SKM-1 treated with dmso at 0.1 percent for 144 hours (cell line): Measurements from ENCODE around the gene MYDGF.
"Not testable (repeated sequence)": the region's sequence is repeated elsewhere in the genome, so short reads cannot be mapped to it uniquely, and the experiment has no call there.

ENCODE experiments used
- DNase-seq: peaks from one replicate; lab custom pipeline; 2025; ENCODE audit not compliant: unreplicated experiment; lab: John Stamatoyannopoulos, UW

Gene MYDGF

DNA sequence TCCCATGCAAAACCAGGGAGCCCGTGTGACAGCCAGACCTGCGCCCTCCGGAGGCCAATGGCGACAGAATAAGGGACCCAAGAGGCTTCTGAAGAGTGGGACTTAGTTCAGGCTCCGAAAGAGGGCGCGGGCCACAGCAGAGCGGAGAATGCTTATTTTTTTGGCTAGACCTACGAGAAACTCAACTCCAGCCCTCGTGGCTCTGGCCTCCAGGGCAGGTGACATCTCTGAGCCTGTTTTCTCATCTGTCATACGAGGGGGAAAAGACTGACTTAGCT, 30.5 kb upstream of the MYDGF start:
- no peak for DNase-seq

- no peak for DNase-seq
Measured at GRCh38 chr19:4699826-4700692, 29.9 kb upstream of the MYDGF start.

GRCh38 chr19:4697304-4697703, 27.2 kb upstream of the MYDGF start:
- DNase-seq: no peak

DNA sequence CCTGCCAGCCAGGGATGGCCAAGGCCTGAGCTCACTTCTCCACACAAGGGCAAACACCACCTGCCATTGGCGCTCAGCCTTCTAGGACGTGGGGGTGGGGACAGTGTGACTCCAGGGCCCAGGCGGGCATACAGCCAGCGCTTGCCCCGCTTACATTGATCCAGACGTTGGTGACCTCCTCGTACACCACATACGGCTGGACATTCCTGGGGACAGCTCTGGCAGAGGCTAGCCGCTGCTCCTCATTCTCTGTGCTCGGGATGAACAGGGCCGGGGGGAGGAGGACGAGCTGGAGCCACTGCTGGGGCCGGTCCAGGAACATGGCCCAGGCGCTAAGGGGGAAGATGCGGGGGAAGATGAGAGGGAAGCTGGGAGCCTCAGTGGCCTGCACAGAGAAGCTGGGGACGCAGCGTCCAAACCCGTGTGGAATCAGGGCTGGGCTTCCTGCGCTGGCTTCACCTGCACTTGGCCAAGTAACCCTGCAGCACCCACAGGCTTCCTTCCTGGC, 25.1 kb upstream of the MYDGF start:
- no peak for DNase-seq

DNA sequence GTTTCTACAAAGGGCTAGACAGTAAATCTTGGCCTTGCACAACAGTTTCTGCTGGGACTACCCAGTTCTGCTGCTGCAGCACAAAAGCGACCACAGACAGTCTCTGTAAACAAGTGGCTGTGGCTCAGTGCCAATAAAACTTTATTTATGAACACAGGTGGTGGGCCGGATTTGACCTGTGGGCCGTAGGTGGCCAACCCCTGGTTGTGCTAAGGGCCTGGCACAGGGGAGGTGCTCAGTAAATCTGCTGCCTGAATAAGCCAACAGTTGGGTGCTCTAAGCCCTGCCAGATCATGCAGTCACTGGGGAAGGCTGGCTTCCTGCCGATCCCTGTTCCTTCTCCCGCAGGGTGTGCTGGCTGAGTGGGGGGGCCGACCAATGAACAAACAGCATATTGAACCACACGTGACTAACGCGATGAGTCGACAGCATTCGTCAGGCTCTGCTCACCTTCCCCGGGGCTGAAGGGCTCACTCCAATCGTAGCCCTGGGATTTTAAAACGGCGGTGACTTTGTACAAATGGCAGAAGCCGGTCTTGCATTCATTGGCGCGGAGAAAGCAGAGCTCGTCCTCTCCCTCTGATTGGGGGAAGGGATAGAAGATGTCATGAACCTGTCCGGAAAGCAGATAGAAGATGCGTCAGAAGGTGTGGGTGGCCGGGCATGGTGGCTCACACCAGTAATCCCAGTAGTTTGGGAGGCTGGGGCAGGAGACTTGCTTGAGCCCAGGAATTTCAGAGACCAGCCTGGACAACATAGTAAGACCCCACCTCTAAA, 24.3 kb upstream of the MYDGF start:
- no peak for DNase-seq

DNA sequence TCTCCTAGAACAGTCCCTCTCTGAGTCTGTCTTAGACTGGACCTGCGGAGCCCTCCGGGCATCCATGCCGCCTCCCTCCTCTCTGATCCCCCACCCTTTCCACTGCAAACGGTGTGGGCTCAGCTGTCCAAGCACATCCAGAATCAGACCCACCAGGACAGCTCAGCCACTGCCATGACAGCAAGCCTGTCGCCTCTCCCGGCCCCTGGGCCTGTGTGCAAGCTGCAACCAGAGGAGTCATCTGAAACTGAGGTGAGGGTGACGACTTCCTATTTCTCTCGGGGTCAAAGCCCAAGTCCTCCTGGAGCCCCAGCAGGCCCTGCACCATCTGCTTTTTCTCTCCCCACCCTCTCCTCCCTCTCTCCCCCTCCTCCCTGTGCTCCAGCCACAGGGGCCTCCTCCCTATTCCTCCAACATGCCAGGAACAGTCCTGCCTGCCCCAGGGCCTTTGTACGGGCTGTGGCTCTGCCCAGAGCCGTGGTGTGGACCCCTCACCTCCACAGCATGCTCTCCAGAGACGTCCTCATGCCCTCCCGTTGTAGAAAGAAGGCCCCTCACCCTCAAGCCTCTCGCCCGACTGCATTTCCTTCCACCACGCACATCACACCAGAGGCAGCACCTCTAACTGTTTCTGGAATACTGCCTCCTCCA, 23.5 kb upstream of the MYDGF start:
- DNase-seq: no peak

- no peak for DNase-seq
Measured at GRCh38 chr19:4693078-4693350, 22.9 kb upstream of the MYDGF start.

DNA sequence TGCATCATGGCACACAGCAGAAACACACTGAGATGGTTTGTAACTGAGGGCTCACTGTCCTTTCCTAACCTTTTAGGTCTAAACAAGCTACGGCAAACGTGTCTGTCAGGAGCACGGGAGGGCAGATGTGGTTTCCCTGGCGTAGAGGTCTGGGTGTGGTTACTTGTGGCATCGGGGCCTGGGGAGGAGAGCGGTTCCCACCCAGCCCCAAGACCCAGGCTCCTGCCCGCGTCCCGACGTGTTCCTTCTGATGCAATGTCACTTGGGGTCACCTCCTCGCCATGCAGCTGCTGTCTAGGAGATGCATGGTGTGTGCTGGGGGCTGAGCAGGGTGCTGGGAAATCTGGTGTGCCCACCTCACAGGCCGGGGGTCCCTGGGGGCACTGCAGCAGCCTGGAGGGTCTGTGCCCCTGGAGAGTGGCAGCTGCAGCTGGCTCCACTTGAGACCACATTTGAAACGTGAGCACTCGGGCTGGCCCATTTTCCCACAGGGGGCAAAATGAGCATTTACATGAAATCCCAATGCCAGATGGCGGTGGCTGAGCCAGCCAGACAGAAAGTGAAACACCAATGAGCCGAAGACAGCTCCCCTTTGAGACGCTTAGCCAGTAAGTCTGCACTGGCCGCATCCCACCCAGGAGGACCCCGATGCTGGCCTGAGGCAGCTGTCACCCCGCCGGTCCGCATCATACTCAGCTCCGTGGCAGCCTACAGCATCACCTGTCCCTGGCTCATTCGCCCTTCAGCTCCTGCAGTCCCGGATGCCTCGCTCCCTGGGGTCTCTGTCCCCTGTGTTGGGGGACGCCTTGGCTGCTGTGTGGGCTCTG, 22.3 kb upstream of the MYDGF start:
- no peak for DNase-seq

DNA sequence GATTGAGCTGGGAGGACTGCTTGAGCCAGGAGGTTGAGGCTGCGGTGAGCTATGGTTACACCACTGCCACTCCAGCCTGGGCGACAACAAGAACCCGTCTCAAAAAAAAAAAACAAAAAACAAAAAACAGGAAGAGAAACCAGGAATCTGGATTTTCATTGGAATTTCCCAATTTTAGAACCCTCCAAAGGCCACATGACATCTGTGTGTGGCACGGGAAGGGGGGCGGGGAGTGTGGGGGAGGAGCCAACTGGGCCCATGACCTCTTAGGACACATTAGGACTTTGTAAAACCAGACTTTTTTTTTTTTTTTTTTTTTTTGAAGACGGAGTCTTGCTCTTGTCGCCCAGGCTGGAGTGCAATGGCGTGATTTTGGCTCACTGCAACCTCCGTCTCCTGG, 21.2 kb upstream of the MYDGF start:
- DNase-seq: no peak

- no peak for DNase-seq
Measured at GRCh38 chr19:4690361-4690760, 20.2 kb upstream of the MYDGF start.

GRCh38 chr19:4689403-4689802, 19.3 kb upstream of the MYDGF start:
- no peak for DNase-seq

DNA sequence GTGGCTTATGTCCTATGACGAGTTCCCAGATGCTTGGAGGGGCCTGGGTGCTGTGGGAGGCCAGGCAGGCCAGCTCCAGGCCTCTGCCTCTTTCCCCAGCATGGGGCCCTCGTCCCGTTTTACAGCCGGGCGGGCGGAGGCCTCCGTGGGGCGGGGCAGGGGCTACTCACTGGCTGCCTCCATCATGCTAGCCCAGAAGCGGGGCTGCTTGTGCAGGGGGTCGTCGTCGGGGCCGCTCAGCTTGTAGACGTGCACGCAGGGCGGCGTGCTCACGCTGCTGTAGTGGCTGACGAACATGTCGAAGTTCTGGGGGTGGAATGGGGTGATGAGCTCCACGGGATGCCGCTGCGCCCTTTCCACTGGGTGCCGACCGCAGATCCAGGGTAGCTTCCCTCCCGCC, 18.4 kb upstream of the MYDGF start:
- no peak for DNase-seq

GRCh38 chr19:4687396-4687795, 17.3 kb upstream of the MYDGF start:
- no peak for DNase-seq

- no peak for DNase-seq
Measured at GRCh38 chr19:4686700-4687099, 16.6 kb upstream of the MYDGF start.

- no peak for DNase-seq
Measured at GRCh38 chr19:4684312-4685095, 14.4 kb upstream of the MYDGF start.

GRCh38 chr19:4682417-4683200, 12.5 kb upstream of the MYDGF start:
- no peak for DNase-seq

- DNase-seq: not testable (repeated sequence)
Measured at GRCh38 chr19:4680021-4680420, 9.9 kb upstream of the MYDGF start.

GRCh38 chr19:4678881-4679790, 9.0 kb upstream of the MYDGF start:
- no peak for DNase-seq
